Endometrial microvascular endothelial cells (primary cell): ENCODE data around the gene KLK2. TPM values are rescaled to one million over a fixed set of nuclear protein-coding genes. Genes with fewer than 3 reads are reported as not detected.

Experiments used
- in situ Hi-C: cut with HindIII; loops from 2 replicates; pipeline ENCODE4 v1.10.0; 2017; ENCODE audit warnings: low sequenced_read_pairs, low pct_unique_long_range_greater_than_20kb; ENCODE audit errors: inconsistent ontology term
- total RNA-seq: library from RNA; depleted of rRNA; stranded (reverse); fragments of >200 nt; gene quantifications from one replicate; pipeline ENCODE4 v1.2.3, GENCODE V29; 2015; ENCODE audit errors: inconsistent ontology term

Gene KLK2
- total RNA-seq, 1 donor from 2014 or later, result not detected

DNA sequence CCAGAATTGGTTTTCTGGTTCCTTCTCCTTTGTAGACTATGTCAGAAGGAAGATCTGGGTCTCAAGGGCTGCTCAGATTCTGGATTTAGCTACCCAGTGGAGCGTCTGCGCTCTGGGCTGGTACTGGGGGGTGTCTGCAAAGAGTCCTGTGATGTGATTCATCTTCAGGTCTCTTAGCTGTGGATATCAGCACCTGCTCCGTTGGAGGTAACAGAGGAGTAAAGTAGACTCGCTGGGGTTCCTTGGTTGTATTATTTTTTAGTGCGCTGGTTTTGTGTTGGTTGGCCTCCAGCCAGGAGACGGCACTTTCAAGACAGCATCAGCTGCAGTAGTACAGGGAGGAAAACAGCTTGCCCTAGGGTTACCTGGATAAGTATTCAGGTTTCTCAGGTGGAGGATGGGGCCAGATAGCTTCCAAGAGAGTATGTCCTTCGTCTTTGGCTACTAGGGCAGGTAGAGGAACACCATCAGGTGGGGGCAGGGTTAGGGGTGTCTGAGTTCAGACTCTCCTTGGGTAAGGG, 29.5 kb upstream of the KLK2 start:
- in situ Hi-C loops, result no loop called here

DNA sequence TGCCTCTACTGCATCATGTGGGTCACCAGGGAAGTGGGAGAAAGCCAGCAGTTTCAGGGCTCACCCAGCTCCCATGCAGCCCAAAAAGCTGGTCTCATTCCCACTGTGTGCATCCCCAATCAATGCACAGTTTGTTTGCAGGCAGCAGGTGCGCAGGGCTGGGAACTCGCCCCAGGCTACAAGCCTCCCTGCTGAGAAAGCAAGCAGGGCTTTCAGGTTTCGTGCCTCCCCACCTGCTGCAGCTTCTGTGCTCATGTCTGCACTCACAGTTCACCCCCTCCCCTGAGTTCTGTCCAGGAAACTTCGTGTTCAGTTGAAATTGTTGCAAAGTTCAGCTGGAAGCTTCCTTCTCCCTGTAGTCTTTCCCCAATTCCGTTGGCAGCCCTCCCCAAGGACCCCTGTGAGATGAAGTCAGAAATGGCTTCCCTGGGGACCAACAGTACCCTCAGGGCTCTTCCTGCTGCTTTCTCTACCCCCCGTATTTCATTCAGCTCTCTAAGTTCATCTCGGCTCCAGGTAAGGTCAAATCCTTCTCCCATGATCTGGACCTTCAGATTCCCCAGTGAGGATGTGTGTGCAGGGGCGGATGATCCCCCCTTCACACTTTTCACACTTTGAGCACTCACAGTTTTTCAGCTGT, 28.8 kb upstream of the KLK2 start:
- in situ Hi-C loops, result no loop called here

DNA sequence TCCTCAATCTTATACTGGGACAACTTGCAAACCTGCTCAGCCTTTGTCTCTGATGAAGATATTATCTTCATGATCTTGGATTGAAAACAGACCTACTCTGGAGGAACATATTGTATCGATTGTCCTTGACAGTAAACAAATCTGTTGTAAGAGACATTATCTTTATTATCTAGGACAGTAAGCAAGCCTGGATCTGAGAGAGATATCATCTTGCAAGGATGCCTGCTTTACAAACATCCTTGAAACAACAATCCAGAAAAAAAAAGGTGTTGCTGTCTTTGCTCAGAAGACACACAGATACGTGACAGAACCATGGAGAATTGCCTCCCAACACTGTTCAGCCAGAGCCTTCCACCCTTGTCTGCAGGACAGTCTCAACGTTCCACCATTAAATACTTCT, 22.5 kb upstream of the KLK2 start:
- in situ Hi-C loops, result no loop called here

DNA sequence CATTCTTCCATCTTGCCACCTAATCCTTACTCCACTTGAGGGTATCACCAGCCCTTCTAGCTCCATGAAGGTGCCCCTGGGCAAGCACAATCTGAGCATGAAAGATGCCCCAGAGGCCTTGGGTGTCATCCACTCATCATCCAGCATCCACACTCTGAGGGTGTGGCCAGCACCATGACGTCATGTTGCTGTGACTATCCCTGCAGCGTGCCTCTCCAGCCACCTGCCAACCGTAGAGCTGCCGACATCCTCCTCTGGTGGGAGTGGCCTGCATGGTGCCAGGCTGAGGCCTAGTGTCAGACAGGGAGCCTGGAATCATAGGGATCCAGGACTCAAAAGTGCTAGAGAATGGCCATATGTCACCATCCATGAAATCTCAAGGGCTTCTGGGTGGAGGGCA, 21.6 kb upstream of the KLK2 start:
- in situ Hi-C loops, result no loop called here

DNA sequence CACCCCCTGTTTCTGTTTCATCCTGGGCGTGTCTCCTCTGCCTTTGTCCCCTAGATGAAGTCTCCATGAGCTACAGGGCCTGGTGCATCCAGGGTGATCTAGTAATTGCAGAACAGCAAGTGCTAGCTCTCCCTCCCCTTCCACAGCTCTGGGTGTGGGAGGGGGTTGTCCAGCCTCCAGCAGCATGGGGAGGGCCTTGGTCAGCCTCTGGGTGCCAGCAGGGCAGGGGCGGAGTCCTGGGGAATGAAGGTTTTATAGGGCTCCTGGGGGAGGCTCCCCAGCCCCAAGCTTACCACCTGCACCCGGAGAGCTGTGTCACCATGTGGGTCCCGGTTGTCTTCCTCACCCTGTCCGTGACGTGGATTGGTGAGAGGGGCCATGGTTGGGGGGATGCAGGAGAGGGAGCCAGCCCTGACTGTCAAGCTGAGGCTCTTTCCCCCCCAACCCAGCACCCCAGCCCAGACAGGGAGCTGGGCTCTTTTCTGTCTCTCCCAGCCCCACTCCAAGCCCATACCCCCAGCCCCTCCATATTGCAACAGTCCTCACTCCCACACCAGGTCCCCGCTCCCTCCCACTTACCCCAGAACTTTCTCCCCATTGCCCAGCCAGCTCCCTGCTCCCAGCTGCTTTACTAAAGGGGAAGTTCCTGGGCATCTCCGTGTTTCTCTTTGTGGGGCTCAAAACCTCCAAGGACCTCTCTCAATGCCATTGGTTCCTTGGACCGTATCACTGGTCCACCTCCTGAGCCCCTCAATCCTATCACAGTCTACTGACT, 18.4 kb upstream of the KLK2 start, which contains the start of gene KLK3:
KLK3 (plus strand) TSS at position 280 of the 775 bp plus-strand sequence; CDS start at position 321, 41 bp downstream.
- in situ Hi-C loops, result no loop called here

DNA sequence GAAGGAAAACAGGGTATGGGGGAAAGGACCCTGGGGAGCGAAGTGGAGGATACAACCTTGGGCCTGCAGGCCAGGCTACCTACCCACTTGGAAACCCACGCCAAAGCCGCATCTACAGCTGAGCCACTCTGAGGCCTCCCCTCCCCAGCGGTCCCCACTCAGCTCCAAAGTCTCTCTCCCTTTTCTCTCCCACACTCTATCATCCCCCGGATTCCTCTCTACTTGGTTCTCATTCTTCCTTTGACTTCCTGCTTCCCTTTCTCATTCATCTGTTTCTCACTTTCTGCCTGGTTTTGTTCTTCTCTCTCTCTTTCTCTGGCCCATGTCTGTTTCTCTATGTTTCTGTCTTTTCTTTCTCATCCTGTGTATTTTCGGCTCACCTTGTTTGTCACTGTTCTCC, 15.9 kb upstream of the KLK2 start:
- in situ Hi-C loops, result no loop called here

DNA sequence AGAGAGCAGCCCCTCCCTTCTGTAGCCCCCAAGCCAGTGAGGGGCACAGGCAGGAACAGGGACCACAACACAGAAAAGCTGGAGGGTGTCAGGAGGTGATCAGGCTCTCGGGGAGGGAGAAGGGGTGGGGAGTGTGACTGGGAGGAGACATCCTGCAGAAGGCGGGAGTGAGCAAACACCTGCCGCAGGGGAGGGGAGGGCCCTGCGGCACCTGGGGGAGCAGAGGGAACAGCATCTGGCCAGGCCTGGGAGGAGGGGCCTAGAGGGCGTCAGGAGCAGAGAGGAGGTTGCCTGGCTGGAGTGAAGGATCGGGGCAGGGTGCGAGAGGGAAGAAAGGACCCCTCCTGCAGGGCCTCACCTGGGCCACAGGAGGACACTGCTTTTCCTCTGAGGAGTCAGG, 14.4 kb upstream of the KLK2 start:
- in situ Hi-C loops, result no loop called here

DNA sequence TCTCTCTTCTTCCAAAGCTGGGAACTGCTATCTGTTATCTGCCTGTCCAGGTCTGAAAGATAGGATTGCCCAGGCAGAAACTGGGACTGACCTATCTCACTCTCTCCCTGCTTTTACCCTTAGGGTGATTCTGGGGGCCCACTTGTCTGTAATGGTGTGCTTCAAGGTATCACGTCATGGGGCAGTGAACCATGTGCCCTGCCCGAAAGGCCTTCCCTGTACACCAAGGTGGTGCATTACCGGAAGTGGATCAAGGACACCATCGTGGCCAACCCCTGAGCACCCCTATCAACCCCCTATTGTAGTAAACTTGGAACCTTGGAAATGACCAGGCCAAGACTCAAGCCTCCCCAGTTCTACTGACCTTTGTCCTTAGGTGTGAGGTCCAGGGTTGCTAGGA, 13.4 kb upstream of the KLK2 start:
- in situ Hi-C loops, result no loop called here

DNA sequence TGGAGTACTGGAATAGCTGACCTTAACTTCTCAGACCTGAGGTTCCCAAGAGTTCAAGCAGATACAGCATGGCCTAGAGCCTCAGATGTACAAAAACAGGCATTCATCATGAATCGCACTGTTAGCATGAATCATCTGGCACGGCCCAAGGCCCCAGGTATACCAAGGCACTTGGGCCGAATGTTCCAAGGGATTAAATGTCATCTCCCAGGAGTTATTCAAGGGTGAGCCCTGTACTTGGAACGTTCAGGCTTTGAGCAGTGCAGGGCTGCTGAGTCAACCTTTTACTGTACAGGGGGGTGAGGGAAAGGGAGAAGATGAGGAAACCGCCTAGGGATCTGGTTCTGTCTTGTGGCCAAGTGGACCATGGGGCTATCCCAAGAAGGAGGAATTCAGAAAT, 12.2 kb upstream of the KLK2 start:
- in situ Hi-C loops, result no loop called here

DNA sequence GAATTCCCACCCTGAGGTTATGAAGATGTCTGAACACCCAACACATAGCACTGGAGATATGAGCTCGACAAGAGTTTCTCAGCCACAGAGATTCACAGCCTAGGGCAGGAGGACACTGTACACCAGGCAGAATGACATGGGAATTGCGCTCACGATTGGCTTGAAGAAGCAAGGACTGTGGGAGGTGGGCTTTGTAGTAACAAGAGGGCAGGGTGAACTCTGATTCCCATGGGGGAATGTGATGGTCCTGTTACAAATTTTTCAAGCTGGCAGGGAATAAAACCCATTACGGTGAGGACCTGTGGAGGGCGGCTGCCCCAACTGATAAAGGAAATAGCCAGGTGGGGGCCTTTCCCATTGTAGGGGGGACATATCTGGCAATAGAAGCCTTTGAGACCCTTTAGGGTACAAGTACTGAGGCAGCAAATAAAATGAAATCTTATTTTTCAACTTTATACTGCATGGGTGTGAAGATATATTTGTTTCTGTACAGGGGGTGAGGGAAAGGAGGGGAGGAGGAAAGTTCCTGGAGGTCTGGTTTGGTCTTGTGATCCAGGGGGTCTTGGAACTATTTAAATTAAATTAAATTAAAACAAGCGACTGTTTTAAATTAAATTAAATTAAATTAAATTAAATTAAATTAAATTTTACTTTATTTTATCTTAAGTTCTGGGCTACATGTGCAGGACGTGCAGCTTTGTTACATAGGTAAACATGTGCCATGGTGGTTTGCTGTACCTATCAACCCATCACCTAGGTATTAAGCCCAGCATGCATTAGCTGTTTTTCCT, 11.5 kb upstream of the KLK2 start:
- in situ Hi-C loops, result no loop called here

DNA sequence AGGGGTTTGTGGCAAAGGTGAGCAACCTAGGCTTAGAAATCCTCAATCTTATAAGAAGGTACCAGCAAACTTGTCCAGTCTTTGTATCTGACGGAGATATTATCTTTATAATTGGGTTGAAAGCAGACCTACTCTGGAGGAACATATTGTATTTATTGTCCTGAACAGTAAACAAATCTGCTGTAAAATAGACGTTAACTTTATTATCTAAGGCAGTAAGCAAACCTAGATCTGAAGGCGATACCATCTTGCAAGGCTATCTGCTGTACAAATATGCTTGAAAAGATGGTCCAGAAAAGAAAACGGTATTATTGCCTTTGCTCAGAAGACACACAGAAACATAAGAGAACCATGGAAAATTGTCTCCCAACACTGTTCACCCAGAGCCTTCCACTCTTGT, 3.8 kb upstream of the KLK2 start:
- in situ Hi-C loops, result no loop called here

DNA sequence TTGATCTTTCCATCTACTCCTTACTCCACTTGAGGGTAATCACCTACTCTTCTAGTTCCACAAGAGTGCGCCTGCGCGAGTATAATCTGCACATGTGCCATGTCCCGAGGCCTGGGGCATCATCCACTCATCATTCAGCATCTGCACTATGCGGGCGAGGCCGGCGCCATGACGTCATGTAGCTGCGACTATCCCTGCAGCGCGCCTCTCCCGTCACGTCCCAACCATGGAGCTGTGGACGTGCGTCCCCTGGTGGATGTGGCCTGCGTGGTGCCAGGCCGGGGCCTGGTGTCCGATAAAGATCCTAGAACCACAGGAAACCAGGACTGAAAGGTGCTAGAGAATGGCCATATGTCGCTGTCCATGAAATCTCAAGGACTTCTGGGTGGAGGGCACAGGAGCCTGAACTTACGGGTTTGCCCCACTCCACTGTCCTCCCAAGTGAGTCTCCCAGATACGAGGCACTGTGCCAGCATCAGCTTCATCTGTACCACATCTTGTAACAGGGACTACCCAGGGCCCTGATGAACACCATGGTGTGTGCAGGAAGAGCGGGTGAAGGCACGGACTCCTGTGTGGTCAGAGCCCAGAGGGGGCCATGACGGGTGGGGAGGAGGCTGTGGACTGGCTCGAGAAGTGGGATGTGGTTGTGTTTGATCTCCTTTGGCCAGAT, 2.7 kb upstream of the KLK2 start:
- in situ Hi-C loops, result no loop called here

DNA sequence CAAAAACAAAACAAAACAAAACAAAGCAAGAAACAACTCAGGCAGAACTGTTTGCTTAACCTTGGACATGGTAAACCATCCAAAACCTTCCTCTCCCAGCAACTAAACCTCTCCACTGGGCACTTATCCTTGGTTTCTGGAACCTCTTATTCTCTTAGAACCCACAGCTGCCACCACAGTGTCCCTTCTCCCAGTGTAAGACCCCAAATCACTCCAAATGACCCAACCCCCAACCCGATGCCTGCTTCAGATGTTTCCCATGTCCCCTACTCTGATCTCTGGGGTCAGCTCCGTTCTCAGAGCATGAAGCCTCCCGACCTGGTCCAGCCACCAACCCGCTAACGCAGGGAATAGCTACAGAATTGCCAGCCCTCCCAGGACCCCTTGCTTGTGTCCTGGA, 972 bp downstream of the KLK2 start:
- in situ Hi-C loops, result no loop called here

DNA sequence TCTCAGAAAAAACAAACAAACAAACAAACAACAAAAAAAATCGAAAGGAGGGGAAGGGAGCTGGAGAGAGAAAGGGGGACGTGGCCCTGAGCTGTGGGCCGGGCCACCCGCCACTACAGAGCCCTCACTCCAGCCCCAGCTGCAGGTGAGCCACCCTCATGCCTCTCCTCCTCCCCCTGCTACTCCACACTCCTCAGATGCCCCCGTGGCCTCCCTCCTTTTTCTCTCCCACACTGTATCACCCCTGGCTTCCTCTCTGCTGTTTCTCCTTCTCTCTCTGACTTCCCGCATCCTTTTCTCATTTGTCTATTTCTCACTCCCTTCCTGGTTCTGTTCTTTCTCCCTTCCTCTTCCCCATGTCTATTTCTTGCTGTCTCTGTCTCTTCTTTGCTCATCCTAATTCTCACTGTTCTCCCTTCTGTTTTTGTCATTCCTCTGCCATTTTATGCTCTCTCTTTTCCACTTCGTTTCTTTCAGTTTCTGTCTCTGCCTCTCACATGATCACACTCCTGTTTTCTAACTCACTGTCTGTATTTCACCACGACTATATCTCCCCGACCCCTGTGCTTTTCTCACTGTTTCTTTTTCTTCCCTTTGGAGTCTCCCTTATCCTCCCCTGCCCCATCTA, 2.7 kb downstream of the KLK2 start:
- in situ Hi-C loops, result no loop called here

DNA sequence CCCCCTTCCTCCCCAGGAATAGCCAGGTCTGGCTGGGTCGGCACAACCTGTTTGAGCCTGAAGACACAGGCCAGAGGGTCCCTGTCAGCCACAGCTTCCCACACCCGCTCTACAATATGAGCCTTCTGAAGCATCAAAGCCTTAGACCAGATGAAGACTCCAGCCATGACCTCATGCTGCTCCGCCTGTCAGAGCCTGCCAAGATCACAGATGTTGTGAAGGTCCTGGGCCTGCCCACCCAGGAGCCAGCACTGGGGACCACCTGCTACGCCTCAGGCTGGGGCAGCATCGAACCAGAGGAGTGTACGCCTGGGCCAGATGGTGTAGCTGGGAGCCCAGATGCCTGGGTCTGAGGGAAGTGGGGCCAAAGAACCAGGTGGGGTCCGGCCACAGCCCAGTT, 3.2 kb downstream of the KLK2 start:
- in situ Hi-C loops, result no loop called here

DNA sequence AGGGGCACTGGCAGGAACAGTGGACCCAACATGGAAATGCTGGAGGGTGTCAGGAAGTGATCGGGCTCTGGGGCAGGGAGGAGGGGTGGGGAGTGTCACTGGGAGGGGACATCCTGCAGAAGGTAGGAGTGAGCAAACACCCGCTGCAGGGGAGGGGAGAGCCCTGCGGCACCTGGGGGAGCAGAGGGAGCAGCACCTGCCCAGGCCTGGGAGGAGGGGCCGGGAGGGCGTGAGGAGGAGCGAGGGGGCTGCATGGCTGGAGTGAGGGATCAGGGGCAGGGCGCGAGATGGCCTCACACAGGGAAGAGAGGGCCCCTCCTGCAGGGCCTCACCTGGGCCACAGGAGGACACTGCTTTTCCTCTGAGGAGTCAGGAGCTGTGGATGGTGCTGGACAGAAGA, 4.1 kb downstream of the KLK2 start:
- in situ Hi-C loops, result no loop called here

DNA sequence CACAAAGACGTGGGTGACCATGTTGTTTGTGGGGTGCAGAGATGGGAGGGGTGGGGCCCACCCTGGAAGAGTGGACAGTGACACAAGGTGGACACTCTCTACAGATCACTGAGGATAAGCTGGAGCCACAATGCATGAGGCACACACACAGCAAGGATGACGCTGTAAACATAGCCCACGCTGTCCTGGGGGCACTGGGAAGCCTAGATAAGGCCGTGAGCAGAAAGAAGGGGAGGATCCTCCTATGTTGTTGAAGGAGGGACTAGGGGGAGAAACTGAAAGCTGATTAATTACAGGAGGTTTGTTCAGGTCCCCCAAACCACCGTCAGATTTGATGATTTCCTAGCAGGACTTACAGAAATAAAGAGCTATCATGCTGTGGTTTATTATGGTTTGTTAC, 5.6 kb downstream of the KLK2 start:
- in situ Hi-C loops, result no loop called here

DNA sequence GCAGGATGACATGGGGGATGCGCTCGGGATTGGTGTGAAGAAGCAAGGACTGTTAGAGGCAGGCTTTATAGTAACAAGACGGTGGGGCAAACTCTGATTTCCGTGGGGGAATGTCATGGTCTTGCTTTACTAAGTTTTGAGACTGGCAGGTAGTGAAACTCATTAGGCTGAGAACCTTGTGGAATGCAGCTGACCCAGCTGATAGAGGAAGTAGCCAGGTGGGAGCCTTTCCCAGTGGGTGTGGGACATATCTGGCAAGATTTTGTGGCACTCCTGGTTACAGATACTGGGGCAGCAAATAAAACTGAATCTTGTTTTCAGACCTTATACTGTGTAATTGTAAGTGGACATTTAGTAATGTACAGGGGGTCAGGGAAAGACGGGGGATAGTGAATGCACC, 7.0 kb downstream of the KLK2 start:
- in situ Hi-C loops, result no loop called here

DNA sequence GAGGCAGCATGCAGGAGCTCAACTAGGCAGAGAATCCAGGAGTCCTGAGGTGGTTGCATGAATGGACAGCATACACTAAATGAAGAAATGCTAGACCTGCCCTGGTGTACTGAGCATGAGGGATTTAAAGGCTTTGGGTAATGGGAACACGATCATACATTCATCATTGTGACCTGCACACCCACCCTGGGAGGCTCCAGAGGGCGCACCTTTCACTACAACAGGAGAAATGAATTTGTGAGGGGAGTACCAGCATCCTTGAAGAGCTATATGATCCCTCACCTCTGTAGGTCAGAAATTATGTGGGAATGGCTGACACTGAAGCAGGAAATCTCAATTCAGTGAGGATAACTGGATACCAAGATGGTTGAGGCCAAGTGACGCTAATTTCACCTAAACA, 8.9 kb downstream of the KLK2 start:
- in situ Hi-C loops, result no loop called here
